Activated CD4-positive, alpha-beta T cell treated with anti-CD3 and anti-CD28 coated beads, Interleukin-10, Interleukin-2, amounts not matched to agents 100 ng/mL and 50 ng/mL, durations not matched to agents 16 hours and 8 hours (primary cell): ENCODE measurements around the gene ECI1.

Experiments
- DNase-seq: peaks from one replicate; pipeline ENCODE4 v3.0.0-alpha.2; 2020

Gene ECI1, protein sequence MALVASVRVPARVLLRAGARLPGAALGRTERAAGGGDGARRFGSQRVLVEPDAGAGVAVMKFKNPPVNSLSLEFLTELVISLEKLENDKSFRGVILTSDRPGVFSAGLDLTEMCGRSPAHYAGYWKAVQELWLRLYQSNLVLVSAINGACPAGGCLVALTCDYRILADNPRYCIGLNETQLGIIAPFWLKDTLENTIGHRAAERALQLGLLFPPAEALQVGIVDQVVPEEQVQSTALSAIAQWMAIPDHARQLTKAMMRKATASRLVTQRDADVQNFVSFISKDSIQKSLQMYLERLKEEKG

DNA sequence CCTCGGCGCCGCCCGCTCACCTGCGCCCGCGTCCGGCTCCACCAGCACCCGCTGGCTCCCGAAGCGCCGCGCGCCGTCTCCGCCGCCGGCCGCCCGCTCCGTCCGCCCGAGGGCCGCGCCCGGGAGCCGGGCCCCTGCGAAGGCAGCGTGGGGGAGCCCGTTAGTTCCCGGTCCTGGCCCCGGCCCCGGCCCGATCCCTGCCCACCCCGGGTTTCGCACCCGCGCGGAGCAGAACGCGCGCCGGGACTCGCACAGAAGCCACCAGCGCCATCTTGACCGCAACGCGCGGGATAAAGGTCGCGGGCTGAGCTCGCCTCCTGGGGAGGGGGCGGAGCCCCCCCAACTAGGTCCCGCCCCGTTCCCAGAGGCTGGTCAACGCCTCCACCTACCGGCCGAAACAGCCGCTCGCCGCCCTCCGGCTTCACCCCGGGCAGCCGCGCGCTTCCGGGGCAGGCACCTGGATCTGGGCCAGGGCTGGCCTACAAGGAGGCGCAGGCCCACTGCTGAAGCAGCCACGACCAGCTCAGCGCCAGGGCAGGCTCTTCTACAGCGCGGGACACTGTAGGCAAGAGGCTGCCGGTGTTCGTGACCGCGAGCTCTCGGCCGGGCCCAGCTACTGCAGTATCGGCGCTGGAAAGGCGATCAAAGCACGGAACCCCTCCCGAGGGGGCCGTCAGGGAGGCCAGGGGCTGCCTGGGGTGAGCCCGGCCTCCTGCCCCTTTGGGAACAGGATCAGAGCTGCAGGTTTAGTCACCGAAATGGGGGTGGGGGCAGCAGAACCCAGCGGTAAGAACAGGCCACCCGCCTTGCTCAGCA, at the start of gene ECI1:
TSS of gene ECI1 (minus strand) at position 292 of the 816 bp plus-strand sequence. CDS start at position 271, 21 bp downstream.
- peak; percentile 95 for DNase-seq

DNA sequence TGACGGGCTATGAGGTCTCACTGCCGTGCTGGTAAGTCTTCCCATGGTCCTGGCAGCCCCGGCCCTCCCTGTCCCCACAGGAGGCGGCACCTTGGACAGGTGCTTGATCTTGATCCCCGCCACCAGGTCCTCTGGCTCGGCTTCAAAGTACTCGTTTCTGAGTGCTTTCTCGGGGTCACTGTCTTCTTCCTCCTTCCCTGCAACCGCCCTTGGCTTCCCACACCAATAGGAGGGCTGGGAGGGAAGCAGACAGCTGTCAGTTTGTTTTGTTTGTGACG, 48.5 kb upstream of the ECI1 start:
- no peak for DNase-seq

DNA sequence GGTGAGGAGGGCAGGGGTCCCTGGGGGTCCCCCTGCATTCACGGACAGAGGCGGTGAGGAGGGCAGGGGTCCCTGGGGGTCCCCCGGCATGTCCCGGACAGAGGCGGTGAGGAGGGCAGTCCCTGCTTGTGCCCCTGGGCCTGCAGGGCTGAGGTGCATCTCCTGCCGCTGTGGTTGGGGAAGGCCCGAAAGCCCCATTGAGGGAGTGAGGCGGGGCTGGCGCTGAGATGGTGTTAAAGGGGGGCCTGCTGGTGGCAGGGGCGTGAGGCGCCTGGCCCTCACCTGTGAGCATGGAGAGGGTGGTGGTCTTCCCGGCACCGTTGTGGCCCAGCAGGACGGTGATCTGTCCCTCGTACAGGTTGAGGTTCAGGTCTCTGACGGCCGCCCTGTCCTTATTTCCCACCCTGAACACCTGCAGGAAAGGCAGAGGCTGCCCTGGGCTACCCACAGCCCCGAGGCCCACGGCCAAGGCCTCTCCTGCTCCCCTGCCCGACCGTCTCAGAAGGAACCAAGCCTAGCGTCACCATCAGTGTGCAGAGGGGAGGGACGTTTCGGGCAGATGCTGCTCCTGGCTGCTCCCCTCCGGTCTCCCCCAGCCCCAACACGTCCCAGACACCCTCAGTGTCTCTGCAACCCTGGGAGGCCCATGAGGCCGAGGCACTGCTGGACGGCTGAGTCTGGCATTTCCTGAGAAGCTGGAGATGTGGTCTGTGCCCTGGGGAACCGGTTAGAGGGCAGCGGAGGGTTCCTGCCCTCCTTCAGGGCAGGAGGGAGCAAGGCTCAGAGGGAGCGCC, 47.9 kb upstream of the ECI1 start:
- DNase-seq: no peak

DNA sequence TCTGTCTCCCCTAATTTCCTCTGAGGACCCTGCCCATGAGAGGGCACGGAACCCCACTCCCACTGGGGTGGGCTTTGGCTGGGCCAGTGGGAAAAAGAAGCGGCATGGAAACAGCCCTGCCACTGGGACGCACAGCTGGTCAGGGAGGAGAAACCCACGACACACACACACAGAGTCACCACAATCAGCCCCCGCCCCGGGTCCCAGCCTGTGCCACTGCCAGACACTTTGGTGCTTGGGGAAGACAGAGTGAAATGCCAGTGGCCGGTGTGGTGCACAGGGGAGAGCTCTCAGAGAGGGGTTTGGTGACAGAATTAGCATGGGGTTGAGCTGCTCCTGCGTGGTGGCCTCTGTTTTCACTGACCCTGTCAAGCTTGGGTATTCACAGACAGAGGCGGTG, 47.2 kb upstream of the ECI1 start:
- DNase-seq: no peak

DNA sequence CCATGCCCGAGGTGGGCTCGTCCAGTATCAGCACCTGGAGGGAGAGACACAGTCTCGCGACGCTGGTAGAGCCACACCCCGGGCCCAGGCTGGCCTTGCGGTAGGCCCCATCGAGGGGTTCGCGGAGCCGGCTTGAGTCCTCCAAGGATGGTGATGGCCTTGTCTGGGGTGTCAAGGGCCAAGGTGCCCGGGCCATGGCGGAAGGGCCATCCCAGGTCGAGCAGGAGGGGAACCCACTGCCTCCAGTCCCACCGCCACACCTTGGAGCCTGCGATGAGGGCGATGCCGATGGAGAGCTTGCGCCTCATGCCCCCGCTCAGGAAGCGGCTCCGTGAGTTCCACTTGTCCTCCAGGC, 46.1 kb upstream of the ECI1 start:
- DNase-seq: no peak

DNA sequence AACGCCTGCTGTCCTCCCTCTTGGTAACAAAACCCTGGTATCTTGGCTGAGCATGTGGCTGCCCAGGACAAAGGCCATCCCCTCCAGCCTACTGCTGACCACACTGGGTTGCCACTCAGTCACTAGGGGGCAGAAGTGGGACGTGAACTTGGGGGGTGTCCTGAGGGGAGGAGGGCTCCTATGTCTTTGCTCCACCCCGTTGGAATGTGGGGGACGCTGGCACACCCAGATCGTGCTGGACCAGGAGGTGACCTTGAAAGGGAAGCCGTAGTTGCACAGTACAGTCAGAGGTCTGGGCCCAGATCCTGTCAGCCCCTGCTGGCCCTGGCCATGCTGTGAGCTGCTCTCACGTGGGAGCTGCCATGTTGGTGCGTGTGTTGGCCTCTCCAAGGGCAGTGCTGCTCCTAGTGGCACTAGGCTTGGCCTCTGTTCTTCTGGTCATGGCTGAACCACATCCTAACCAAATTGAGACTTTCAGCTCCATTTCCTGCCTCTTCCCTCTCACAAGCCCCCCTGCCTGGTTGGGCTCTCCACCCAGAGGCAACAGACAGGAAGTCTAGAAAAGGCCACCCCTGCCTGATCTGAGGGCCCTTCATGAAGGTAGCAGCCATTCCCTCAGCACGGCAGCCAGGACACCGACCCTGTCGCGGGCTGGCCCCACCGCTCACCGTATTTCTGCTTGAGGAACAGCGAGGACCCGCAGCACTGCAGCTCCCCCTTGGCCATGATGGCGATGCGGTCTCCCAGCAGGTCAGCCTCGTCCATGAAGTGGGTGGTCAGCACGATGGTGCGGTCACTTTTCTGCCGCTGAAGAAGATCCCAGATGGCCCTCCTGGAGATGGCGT, 45.5 kb upstream of the ECI1 start:
- peak; percentile 21 for DNase-seq

DNA sequence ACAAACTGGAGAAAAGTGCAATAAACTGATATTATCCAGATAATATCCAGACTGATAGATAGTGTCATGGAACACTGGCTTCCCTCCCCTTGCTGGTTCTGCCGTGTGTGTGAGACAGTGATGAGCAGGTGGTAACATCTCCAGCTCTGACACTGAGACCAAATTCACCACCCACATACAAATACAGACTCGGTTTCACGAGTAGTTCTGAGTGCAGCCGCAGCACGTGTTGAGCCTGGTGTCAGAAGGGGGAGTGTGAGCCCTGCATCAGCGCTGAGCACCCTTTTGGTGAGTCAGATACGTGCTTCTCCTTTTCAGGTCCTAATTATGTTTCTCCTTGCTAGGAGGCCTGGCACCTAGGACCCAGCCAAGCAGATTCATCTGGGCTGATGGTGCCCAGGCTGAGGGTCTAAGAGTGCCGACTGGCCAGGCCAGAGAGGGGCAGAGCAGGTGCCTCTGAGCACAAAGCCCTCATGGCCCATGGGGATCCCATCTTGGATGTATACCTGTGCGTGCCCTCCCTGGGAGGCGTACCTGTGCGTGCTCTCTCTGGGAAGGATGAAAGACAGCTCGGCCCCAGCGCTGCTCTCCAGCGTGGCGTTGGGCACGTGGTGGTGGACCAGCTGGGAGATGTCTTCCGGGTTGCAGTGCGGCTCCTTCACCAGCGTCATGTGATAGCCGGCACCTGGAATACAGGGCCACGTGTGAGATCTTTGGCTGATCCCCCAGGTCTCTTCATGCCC, 43.8 kb upstream of the ECI1 start:
- DNase-seq: no peak

DNA sequence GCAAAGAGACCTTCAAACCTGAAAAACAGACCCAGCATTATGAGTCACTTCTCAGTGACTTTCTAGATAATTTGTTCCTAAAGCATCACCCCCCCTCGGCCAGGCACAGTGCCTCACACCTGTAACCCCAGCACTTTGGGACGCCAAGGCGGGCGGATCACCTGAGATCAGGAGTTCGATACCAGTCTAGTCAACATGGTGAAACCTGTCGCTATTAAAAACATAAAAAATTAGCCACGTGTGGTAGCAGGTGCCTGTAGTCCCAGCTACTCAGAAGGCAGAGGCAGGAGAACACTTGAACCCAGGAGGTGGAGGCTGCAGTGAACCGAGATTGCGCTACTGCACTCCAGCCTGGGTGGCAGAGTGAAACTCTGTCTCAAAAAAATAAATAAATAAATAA, 40.8 kb upstream of the ECI1 start:
- DNase-seq: no peak

DNA sequence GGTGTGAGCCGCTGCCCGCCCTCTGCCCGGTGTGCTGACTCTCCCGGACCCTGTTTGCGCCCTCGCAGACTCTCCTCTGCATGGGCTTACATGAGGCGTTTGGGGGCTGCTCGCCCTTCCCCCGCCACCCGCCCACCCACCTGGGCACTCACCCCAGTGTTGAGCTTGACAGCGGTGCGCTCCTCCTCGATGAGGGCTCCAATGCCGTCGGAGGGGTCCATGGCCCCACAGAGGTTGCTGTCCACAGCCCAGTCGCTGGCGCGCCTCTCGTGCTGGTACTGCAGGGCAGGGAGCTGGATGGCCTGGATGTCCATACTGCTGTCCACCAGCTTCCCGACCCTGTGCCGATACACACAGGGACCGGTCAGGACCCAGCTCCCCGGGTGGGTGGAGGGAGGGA, 37.9 kb upstream of the ECI1 start:
- DNase-seq: no peak

DNA sequence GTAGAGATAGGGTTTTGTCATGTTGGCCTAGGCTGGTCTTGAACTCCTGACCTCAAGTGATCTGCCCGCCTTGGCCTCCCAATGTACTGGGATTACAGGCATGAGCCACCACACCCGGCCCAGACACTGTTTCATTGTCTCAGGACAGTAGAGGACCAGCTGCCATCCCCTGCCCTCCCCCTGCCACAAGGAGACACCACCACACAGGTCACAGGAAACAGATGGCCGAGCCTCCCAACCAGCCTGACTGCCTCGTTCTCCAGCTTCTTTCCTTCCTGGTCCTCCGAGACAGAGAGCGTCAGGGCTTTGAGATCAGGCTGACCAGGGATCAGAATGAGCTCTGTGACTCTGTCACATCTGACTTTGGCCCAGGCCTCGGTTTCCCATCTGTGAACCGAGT, 37.3 kb upstream of the ECI1 start:
- no peak for DNase-seq

DNA sequence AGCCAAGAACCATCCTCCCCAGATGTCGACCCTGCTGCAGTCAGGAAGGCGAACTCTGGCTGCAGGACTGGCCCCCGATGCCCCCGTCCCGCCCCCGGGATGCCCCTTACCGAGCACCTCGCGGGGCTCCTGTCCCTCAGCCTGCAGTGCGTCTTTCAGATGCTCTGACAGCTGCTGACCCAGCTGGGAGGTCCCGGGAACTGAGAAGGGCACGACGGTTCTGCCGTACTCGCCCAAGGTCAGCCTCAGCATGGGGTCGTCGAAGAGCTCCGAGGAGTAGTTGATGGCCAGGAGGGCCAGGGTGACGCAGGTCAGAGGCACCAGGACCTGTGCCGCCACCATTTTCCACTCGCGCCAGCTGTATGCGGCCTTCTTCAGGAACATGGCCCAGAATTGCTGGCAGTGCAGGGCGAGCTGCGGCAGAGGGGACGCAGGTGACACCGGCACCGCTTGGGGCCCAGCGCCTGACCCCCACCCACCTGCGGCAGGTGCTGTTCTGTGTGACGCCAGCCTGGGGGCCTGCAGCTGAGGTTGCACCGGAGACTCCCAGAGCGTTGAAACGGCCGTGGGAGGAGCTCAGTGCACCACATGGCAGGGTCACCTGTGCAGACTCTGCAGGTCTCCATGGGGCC, 36.6 kb upstream of the ECI1 start:
- DNase-seq: no peak

DNA sequence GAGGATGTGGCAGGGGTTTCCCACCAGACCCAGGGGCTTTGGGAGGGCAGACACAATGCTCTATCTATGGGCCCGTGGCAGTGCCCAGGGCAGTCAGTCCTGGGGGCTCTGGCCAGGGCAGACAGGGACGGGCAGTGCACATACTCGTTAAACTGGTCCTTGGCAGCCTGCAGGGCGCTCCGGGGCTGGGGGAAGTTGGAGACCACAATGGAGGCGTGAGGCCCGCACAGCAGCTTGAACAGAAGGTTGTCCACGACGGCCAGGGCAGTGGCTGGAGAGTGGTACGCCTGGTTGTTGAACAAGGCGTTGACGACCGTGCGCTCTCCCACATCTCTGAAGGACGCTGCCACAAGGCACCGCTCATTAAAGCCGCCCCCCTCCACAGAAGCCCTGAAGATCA, 35.2 kb upstream of the ECI1 start:
- DNase-seq: no peak

DNA sequence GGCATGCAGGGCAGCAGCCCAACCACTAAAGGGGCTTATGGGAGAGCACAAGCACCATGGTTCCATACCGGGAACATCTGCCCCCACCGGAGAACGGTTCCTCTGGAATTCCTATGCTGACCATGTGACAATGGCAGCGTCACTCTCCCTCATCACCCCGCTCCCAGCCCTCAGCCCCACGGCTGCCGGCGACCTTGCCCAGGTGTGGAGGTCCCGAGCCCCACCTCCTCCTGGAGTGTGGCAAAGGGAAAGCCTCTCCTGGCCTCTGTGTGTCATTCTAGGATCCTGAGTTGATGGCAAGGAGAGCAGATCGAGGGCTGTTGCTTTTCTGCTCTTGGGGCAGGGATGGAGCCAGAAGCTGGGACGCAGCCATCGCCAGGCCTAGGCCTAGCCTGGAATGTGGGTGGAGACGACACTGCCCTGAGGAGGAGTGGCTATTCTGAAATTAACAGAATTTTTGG, 34.4 kb upstream of the ECI1 start:
- DNase-seq: no peak

DNA sequence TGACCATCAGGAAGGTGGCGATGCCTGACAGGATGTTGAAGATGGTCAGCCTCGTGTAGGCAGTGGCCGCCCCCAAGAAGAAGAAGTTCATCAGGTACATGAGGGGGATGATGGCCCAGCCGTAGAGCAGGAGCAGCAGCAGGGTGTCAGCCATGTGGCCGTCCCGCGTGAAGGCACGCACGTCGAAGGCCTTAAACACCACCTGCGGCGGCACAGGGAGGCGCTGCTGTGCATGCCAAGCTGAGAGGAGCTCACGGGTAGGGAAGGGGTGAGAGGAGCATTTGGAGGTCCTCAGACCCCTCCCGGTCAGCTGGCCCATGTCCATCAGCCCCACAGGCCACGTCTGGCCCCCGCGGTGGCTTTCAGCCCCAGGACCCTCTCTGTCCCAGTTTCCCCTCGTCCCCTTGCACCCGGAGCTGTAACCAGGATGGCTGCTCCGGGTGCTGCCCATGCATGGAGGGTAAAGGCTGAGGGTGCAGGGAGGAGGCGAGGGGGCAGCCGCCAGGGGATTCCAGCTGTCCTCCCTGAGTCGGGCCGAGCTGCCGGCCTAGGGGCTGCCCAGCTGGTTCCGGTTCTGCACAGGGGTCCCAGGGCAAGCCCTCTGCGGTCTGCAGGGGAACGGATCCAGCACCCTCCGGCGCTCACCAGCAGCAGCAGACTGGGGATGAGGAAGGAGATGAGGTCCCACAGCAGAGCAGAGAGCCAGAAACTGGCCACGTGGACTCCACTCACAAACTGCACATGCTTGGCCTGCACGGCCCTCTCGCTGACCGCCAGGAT, 33.6 kb upstream of the ECI1 start:
- DNase-seq: no peak

DNA sequence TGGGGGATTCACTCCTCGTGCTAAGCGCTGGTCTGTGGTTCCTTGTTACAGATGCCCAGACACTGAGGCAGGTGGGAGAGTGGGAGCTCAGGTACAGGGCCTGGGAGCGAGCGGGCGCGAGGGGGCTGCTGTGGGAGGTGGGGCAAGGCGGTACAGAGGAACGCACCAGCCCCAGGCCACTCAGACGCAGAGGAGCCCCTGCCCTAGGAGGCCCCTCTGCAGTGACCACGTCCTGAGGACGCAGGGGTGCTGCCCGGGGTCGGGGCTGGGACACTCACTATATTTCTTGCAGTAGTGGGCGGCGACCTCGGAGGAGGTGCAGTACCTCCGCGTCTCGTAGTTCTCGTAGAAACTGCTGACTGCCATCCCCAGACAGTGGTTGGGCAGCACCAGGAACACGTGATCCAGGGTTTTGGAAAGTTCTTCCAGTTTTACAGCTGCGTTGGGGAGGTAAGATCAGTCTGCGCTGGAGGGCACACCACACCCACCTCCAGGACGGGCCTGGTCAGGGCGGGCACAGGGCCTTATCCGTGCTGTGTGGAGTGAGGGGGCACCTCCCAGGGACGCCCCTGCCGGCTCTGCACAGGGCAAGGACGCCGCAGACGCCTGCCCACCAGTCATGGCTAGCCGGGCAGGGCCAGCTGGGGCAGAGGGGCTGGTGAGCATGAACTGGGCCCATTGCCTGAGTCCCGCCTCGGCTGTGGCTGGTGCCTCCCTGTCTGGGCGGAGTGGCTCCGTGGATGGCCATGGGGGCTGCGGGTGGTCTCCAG, 32.8 kb upstream of the ECI1 start:
- DNase-seq: no peak

DNA sequence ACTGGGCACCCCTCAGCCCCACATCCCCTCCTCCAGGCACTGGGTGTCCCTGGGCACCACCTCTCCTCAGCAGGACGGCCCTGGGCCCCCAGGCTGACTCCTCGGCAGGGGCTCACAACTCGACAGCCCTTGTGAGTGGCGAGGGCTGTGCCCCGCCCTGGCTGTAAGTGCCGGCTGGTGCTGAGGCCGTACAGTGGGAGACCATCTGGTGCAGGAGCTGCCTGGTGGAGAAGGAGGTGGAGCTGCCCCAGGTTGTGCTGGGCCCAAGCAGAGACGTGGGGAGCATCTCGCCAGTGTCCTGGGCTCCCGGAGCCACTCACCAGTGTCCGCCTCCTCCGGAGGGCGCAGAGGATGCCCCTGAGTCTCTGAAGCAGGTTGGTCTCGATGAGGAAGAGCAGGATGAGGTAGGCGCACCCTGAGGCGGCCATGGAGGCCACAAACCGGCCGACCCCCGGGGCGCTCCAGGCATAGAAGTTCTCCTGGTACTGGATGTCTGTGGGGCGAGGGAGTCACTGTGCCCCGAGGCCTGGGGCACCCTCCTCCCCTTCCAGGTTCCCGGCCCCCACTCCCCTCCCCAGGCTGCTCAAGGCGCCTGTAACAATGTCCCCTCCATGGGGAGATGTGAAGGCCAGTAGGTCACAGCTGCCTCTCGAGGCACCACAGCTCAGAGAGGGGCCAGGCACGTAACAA, 31.6 kb upstream of the ECI1 start:
- DNase-seq: no peak

DNA sequence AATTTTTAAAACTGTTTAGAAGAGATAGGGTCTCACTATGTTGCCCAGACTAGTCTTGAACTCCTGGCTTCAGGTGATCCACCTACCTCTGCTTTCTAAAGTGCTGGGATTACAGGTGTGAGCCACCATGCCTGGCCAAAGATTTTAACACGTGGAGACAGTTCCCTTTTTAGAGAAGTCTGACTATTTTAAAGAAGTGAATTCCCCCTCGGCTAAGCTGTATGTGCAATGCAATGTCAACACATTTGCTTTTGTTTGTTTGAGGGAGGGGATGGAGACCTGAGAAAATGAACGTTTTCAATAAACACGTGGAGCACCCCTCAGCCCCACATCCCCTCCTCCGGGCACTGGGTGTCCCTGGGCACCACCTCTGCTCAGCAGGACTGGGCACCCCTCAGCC, 30.9 kb upstream of the ECI1 start:
- DNase-seq: no peak

DNA sequence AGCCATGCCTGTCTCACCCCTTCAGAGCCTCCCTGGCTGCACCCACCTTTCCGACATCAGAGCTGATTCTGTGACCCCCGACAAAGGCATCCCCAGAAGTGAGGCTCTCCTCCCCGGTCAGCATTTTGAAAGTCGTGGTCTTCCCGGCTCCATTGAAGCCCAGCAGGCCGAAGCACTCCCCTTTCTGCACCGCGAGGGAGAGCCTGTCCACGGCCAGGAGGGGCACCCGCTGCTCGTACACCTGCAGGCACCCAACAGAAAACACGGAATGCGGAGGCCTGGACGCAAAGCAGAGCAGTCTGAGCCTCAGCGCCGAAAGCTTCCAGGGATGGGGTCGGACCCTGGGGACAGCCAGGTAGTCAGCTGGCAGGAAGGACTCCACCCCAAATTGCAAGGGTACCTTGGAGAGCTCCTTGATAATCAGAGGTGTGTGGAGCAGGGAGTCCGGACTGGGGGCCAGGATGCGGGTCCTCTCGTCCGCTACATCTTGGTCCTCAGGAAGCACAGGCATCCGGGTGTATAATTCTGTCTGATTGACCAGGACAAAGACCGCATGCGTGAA, 29.7 kb upstream of the ECI1 start:
- DNase-seq: no peak

DNA sequence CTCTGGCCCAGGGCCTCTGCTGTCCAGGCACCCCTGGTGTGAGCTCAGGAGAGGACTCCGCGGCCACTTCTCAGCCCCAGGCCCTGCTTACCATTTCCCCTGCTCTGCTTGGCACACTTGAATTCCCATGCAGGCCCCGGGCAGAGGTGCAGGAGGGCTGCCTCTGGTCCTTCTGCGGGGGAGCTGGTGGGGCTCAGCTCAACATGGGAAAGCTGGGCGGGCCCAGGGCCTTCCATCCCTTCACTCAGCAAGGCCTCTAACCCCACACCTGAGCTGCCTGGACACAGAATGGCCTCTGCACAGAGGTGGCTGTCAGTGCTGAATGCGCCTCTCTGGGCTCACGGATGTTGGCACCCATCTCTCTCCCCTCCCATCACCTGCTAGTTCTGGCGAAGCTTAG, 29.1 kb upstream of the ECI1 start:
- DNase-seq: no peak
